A549 (cell line): Measurements from ENCODE around the gene STRN3. TPM values are rescaled to one million over a fixed set of nuclear protein-coding genes. Genes with fewer than 3 reads are reported as not detected.

Experiments used
- ATAC-seq, 2 experiments: fragments of 200-7000 bp in 1 of 2; fragments of >200 bp in 1 of 2; cut with Nextera tagmentation in 1 of 2; cut with Tn5 transposase in 1 of 2; 3 replicates each; pipeline versions ENCODE4 v1.8.0 to v1.9.1; 2018 to 2020; ENCODE audit warnings: mild to moderate bottlenecking in 1 of 2, moderate library complexity in 1 of 2
- CTCF ChIA-PET: fragments of 300-600 bp; sonication (Branson Sonifier 250); formaldehyde crosslinking; extraction: SDS; loops from one replicate; lab custom pipeline; 2021; ENCODE audit warnings: antibody characterized with exemption, inconsistent platforms; lab: Yijun Ruan, JAX
- POLR2A ChIA-PET: fragments of 350-600 bp; formaldehyde crosslinking; extraction: SDS; loops from one replicate; lab custom pipeline; 2021; ENCODE audit warnings: antibody characterized with exemption, inconsistent platforms; lab: Yijun Ruan, JAX
- DNase-seq, 2 experiments: peaks; one replicate each; pipeline versions ENCODE4 v3.0.0 to v3.0.0-alpha.2; 2011 to 2016; ENCODE audit warnings: low read depth in 1 of 2, low spot score in 1 of 2
- FAIRE-seq: peaks from 2 replicates; lab custom pipeline; 2011; peaks lifted over from hg19 to GRCh38; lab: Jason Lieb, UNC
- H3K27ac ChIP-seq, 2 experiments: fragments of >200 bp; sonication (Bioruptor Twin); formaldehyde crosslinking; 3 replicates each; pipeline ENCODE4 v1.5.1; 2016 to 2017
- H3K4me1 ChIP-seq: fragments of >200 bp; sonication (Bioruptor Twin); formaldehyde crosslinking; 3 replicates; pipeline ENCODE4 v1.6.1; 2016
- H3K4me2 ChIP-seq: fragments of >200 bp; sonication (Bioruptor Twin); formaldehyde crosslinking; 3 replicates; pipeline ENCODE4 v1.6.1; 2016
- H3K4me3 ChIP-seq: fragments of >200 bp; sonication (Bioruptor Twin); formaldehyde crosslinking; 3 replicates; pipeline ENCODE4 v1.5.1; 2016
- H3K9me3 ChIP-seq: fragments of >200 bp; sonication (Bioruptor Twin); formaldehyde crosslinking; 3 replicates; pipeline ENCODE4 v1.6.1; 2016
- BHLHE40 ChIP-seq: IDR thresholded peaks from 2 replicates; pipeline ENCODE4 v1.6.1; 2012; ENCODE audit warnings: low read depth, low read length, inconsistent platforms
- CBX8 ChIP-seq: fragments of 200-600 bp; sonication (generic); IDR thresholded peaks from 2 replicates; pipeline ENCODE4 v1.6.1; 2016
- EHF ChIP-seq: fragments of 250-450 bp; sonication (Bioruptor Pico); IDR thresholded peaks from 2 replicates; pipeline ENCODE4 v1.5.0; 2020; ENCODE audit warnings: mild to moderate bottlenecking
- FOSB ChIP-seq: fragments of 250-450 bp; sonication (Bioruptor Pico); IDR thresholded peaks from 2 replicates; pipeline ENCODE4 v1.5.0; 2020; ENCODE audit warnings: mild to moderate bottlenecking, moderate library complexity
- FOXS1 ChIP-seq: fragments of 250-450 bp; sonication (Bioruptor Pico); IDR thresholded peaks from 2 replicates; pipeline ENCODE4 v1.5.0; 2020; ENCODE audit warnings: mild to moderate bottlenecking, moderate library complexity
- GATA3 ChIP-seq: IDR thresholded peaks from 2 replicates; pipeline ENCODE4 v1.6.1; 2012; ENCODE audit warnings: borderline replicate concordance
- HOXB5 ChIP-seq: fragments of 250-450 bp; sonication (Bioruptor Pico); IDR thresholded peaks from 2 replicates; pipeline ENCODE4 v1.5.0; 2020; ENCODE audit warnings: mild to moderate bottlenecking, moderate library complexity
- JUN ChIP-seq, 2 experiments: fragments of >200 bp; sonication (Bioruptor Twin); formaldehyde crosslinking; IDR thresholded peaks; 2 replicates in 1 of 2; 3 replicates in 1 of 2; pipeline ENCODE4 v1.6.1; 2016 to 2017
- JUNB ChIP-seq: fragments of >200 bp; sonication (Bioruptor Twin); formaldehyde crosslinking; IDR thresholded peaks from 2 replicates; pipeline ENCODE4 v1.6.1; 2016
- KDM1A ChIP-seq: fragments of 200-600 bp; sonication (generic); IDR thresholded peaks from 2 replicates; pipeline ENCODE4 v1.6.1; 2016; ENCODE audit warnings: low read depth, mild to moderate bottlenecking
- KDM5A ChIP-seq: fragments of 200-600 bp; sonication (generic); IDR thresholded peaks from 2 replicates; pipeline ENCODE4 v1.6.1; 2016; ENCODE audit warnings: antibody characterized with exemption, mild to moderate bottlenecking
- MAFK ChIP-seq: fragments of 450-650 bp; IDR thresholded peaks from 2 replicates; pipeline ENCODE4 v1.6.1; 2014; ENCODE audit not compliant: partially characterized antibody
- MAZ ChIP-seq: fragments of 150-350 bp; IDR thresholded peaks from 2 replicates; pipeline ENCODE4 v1.6.1; 2014; ENCODE audit warnings: antibody characterized with exemption, low read depth, low read length, borderline replicate concordance
- MYC ChIP-seq: IDR thresholded peaks from 2 replicates; pipeline ENCODE4 v1.6.1; 2012; ENCODE audit warnings: mild to moderate bottlenecking, inconsistent platforms, low read length, improper control_type of control experiment, borderline replicate concordance
- NFE2L2 ChIP-seq: fragments of 150-350 bp; conservative IDR thresholded peaks from 2 replicates; pipeline ENCODE4 v1.6.1; 2014; ENCODE audit warnings: low read length
- NR3C1 ChIP-seq: fragments of >200 bp; sonication (Bioruptor Twin); formaldehyde crosslinking; IDR thresholded peaks from 3 replicates; pipeline ENCODE4 v1.6.1; 2017
- PHF8 ChIP-seq: fragments of 200-600 bp; sonication (generic); IDR thresholded peaks from 2 replicates; pipeline ENCODE4 v1.6.1; 2016; ENCODE audit warnings: low read depth, mild to moderate bottlenecking, antibody characterized with exemption, moderate library complexity, borderline replicate concordance
- POLR2A ChIP-seq: IDR thresholded peaks from 2 replicates; pipeline ENCODE4 v1.6.1; 2012; ENCODE audit warnings: mild to moderate bottlenecking, low read length
- POLR2AphosphoS2 ChIP-seq: conservative IDR thresholded peaks from 2 replicates; pipeline ENCODE4 v1.6.1; 2012; ENCODE audit warnings: low read length, improper control_type of control experiment, inconsistent platforms
- RAD21 ChIP-seq, 2 experiments: fragments of >200 bp in 1 of 2; sonication (Bioruptor Twin) in 1 of 2; formaldehyde crosslinking in 1 of 2; IDR thresholded peaks in 1 of 2; conservative IDR thresholded peaks in 1 of 2; 2 replicates in 1 of 2; 3 replicates in 1 of 2; pipeline ENCODE4 v1.6.1; 2012 to 2018; ENCODE audit warnings: inconsistent platforms in 1 of 2
- RARB ChIP-seq: fragments of 250-450 bp; sonication (Bioruptor Pico); IDR thresholded peaks from 2 replicates; pipeline ENCODE4 v1.8.0; 2021; ENCODE audit warnings: mild to moderate bottlenecking, moderate library complexity
- RFX5 ChIP-seq: fragments of 450-650 bp; IDR thresholded peaks from 2 replicates; pipeline ENCODE4 v1.7.1; 2014; ENCODE audit warnings: antibody characterized with exemption, mild to moderate bottlenecking, moderate library complexity
- SMC3 ChIP-seq: fragments of >200 bp; sonication (Bioruptor Twin); formaldehyde crosslinking; IDR thresholded peaks from 3 replicates; pipeline ENCODE4 v1.6.1; 2018; ENCODE audit warnings: inconsistent platforms
- SREBF2 ChIP-seq: fragments of 450-650 bp; IDR thresholded peaks from 2 replicates; pipeline ENCODE4 v1.6.1; 2014; ENCODE audit warnings: mild to moderate bottlenecking, moderate library complexity
- TP53 ChIP-seq: fragments of 250-450 bp; sonication (Bioruptor Pico); IDR thresholded peaks from 2 replicates; pipeline ENCODE4 v1.5.0; 2021; ENCODE audit warnings: mild to moderate bottlenecking, moderate library complexity
- ZNF302 ChIP-seq: fragments of 250-450 bp; sonication (Bioruptor Pico); IDR thresholded peaks from 2 replicates; pipeline ENCODE4 v1.9.0; 2021; ENCODE audit warnings: inconsistent platforms, mild to moderate bottlenecking, moderate library complexity
- WGBS: methylation state at CpG from one replicate; pipeline ENCODE4 v1.1.6; 2017; ENCODE audit errors: missing lambda C conversion rate; 5-methylcytosine and 5-hydroxymethylcytosine counted together
- polyA plus RNA-seq, 4 experiments: library from polyadenylated mRNA; depleted of rRNA in 3 of 4; stranded (reverse); fragments of >200 nt; fragmentation: RNase III in 1 of 4; extraction: RNeasy Plus Mini Kit Qiagen cat#74134 plus additional on column Dnase treatment in 1 of 4; gene quantifications; 2 replicates in 3 of 4; 3 replicates in 1 of 4; pipeline ENCODE4 v1.2.3, GENCODE V29; 2011 to 2017
- TF ChIP-seq, protein P1 (sequence below): fragments of >200 bp; sonication (Bioruptor Twin); formaldehyde crosslinking; IDR thresholded peaks from 2 replicates; pipeline ENCODE4 v1.6.1; 2016
- TF ChIP-seq, protein P2 (sequence below): IDR thresholded peaks from 2 replicates; pipeline ENCODE4 v1.6.1; 2012
- TF ChIP-seq, protein P3 (sequence below): fragments of >200 bp; sonication (Bioruptor Twin); formaldehyde crosslinking; IDR thresholded peaks from 3 replicates; pipeline ENCODE4 v1.5.1; 2016
- TF ChIP-seq, protein P4 (sequence below): IDR thresholded peaks from 2 replicates; pipeline ENCODE4 v1.6.1; 2012; ENCODE audit warnings: low read depth, borderline replicate concordance

STRN3 gene
- polyA plus RNA-seq, 2 of the 4 experiments (the other 2 are of a cell fraction): 22.1 to 44.8 TPM

DNA sequence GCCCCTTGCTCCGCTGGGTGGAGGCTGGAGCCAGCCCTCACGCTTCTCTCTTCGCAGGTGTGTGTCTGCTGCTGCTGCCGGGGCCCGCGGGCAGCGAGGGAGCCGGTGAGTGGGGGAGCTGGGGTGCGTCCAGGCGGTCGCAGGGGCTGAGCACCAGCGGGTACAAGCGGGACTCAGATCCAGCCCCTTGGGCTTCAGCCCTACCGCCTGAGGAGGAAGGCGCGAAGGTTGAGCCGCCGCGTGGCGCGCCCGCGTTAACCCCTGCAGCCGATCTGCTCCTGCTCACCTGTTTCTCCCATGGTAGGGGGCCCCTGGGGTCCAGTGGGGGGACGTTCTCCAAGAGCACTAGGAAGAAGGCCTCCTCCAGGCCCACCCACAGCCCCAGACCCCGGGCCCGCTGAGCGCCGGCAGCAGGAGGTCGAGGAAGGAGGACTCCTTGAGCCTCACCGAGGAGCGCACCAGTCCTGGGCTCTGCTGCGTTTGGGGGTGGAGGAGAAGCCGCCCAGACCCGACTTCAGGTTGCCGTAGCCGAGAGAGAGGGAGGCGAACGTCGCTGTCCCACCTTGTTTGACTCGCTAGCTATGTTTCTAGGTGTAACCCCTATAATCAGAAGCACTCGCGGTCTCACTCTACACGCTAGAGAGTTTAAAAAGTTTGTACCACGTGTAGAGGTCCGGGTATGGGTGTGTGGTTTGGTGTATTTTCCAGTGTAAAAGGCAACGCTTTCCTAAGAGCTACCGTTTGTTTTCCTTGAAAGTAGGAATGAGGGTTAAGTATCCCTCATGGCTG, 151.0 kb downstream of the STRN3 start (continued):
- no peak for TF ChIP-seq TP53 (CRISPR knock-in tag)
- TF ChIP-seq RARB (CRISPR knock-in tag): no peak
- no peak for TF ChIP-seq RFX5
- no peak for TF ChIP-seq HOXB5 (CRISPR knock-in tag)
- no peak for TF ChIP-seq NFE2L2

DNA sequence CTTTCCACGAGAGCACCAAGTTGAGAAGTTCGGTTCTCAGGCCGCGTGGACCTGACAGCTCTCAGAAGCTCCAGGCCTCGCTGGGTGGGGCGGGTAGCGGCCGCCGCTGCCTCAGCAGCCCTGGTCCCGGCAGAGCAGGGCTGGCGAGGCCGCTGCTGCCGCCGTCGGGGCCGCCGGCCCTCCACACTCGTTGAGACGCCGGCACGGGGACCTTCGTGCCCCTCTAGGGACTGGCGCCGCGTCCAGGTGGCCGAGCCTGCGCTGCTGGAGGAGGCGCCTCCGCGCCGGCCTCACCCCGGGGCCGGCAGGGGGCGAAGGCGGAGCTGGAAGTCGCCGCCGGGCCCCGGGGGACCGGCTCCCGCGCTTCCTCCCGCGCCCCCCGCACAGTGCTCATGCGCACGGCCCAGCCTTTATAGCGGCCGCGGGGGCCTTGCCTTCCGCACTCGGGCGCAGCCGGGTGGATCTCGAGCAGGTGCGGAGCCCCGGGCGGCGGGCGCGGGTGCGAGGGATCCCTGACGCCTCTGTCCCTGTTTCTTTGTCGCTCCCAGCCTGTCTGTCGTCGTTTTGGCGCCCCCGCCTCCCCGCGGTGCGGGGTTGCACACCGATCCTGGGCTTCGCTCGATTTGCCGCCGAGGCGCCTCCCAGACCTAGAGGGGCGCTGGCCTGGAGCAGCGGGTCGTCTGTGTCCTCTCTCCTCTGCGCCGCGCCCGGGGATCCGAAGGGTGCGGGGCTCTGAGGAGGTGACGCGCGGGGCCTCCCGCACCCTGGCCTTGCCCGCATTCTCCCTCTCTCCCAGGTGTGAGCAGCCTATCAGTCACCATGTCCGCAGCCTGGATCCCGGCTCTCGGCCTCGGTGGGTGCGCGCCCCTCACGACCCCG, 151.8 kb downstream of the STRN3 start, which contains the start of gene COCH:
Gene COCH (plus strand): TSS at position 440 of the 879 bp plus-strand sequence. CDS start 380 bp downstream, at position 820.
- H3K4me3 ChIP-seq: peak within 1 kb of the TSS; percentile 86
- peak; percentile 88 to 94 for ATAC-seq
- H3K9me3 ChIP-seq: no peaks in the 10 kb centered on the region
- DNase-seq: peak; percentile 63 to 74
- WGBS: 7% methylated on average over 3 of the region's 99 CpGs
- FAIRE-seq: no peak
- ChIA-PET CTCF (interaction anchor here (0.7 to 2.3 kb wide), 7 partner anchors 12 to 212 kb away, joined by 3 to 10 read pairs (median 3); no protein-coding TSS in a partner anchor), POLR2A (interaction anchor here (0.5 to 0.6 kb wide), 2 partner anchors 17 to 50 kb away, joined by 3 read pairs; no protein-coding TSS in a partner anchor)
- TF ChIP-seq BHLHE40 (no peak), POLR2A (peak; percentile 66), FOSB (CRISPR knock-in tag) (no peak), FOXS1 (CRISPR knock-in tag) (no peak), POLR2AphosphoS2 (no peak), EHF (CRISPR knock-in tag) (no peak), MAZ (no peak), SREBF2 (no peak), MYC (no peak), HOXB5 (CRISPR knock-in tag) (no peak), GATA3 (0 out of 2 replicates have a peak, but pooled peaks have one; percentile 29), SMC3 (peak; percentile 50; the same call in 2 of the 3 replicates), JUN (IDR thresholded peaks at IDR 0.05) (peak in 1 of 2 experiments; percentile 60; a peak in 1 of 5 replicates), JUNB (no peak), MAFK (no peak), KDM5A (no peak), NR3C1 (no peak), KDM1A (no peak), TP53 (CRISPR knock-in tag) (0 out of 2 replicates have a peak, but pooled peaks have one; percentile 54), PHF8 (peak; percentile 54; the same call in 1 of the 2 replicates), CBX8 (no peak), RAD21 (conservative IDR thresholded peaks at IDR 0.05 in 1 of 2, IDR thresholded peaks at IDR 0.05 in 1 of 2) (peak in 1 of 2 experiments; percentile 42; a peak in 3 of 5 replicates), ZNF302 (CRISPR knock-in tag) (no peak)
- TF ChIP-seq, protein P1, sequence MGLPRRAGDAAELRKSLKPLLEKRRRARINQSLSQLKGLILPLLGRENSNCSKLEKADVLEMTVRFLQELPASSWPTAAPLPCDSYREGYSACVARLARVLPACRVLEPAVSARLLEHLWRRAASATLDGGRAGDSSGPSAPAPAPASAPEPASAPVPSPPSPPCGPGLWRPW: no peak
- TF ChIP-seq, protein P2, sequence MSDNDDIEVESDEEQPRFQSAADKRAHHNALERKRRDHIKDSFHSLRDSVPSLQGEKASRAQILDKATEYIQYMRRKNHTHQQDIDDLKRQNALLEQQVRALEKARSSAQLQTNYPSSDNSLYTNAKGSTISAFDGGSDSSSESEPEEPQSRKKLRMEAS: peak; percentile 59
- TF ChIP-seq, protein P3, sequence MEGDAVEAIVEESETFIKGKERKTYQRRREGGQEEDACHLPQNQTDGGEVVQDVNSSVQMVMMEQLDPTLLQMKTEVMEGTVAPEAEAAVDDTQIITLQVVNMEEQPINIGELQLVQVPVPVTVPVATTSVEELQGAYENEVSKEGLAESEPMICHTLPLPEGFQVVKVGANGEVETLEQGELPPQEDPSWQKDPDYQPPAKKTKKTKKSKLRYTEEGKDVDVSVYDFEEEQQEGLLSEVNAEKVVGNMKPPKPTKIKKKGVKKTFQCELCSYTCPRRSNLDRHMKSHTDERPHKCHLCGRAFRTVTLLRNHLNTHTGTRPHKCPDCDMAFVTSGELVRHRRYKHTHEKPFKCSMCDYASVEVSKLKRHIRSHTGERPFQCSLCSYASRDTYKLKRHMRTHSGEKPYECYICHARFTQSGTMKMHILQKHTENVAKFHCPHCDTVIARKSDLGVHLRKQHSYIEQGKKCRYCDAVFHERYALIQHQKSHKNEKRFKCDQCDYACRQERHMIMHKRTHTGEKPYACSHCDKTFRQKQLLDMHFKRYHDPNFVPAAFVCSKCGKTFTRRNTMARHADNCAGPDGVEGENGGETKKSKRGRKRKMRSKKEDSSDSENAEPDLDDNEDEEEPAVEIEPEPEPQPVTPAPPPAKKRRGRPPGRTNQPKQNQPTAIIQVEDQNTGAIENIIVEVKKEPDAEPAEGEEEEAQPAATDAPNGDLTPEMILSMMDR: peak; percentile 43; the same call in 2 of the 3 replicates
- TF ChIP-seq, protein P4, sequence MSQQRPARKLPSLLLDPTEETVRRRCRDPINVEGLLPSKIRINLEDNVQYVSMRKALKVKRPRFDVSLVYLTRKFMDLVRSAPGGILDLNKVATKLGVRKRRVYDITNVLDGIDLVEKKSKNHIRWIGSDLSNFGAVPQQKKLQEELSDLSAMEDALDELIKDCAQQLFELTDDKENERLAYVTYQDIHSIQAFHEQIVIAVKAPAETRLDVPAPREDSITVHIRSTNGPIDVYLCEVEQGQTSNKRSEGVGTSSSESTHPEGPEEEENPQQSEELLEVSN: peak; percentile 65; the same call in 1 of the 2 replicates
- peak within 1 kb of the TSS; percentile 84 for H3K4me2 ChIP-seq
- peak within 1 kb of the TSS; percentile 75 to 90 for H3K27ac ChIP-seq
- 0 out of 3 replicates have a peak, but pooled peaks cover 4% of the 10 kb centered on the region for H3K4me1 ChIP-seq
